Liver (tissue), 9 donors: ENCODE results near the gene BRAF. TPM values are rescaled to one million over a fixed set of nuclear protein-coding genes. Genes with fewer than 3 reads are reported as not detected.
"Not testable (repeated sequence)": the region's sequence is repeated elsewhere in the genome, so short reads cannot be mapped to it uniquely, and the experiment has no call there.

Source experiments
- DNase-seq: peaks from one replicate; pipeline ENCODE4 v3.0.0-alpha.2; 2017; ENCODE audit warnings: low spot score
- H3K27ac ChIP-seq, 2 donors: one replicate each; pipeline ENCODE4 v1.7.0; 2013; ENCODE audit warnings: inconsistent platforms in 2 of 2, low read length in 2 of 2, control low read depth in 1 of 2, low read depth in 1 of 2, mild to moderate bottlenecking in 1 of 2
- H3K27me3 ChIP-seq, 4 donors: one replicate each; pipeline versions ENCODE4 v1.6.1 to v1.7.0; 2013; ENCODE audit warnings: low read length in 3 of 4, inconsistent platforms in 1 of 4, mild to moderate bottlenecking in 1 of 4, moderate library complexity in 1 of 4; ENCODE audit not compliant: control insufficient read depth in 4 of 4, insufficient read depth in 4 of 4
- H3K36me3 ChIP-seq, 4 donors: one replicate each; pipeline versions ENCODE4 v1.6.1 to v1.7.0; 2013; ENCODE audit warnings: low read length in 3 of 4, mild to moderate bottlenecking in 3 of 4, low read depth in 1 of 4, moderate library complexity in 1 of 4; ENCODE audit not compliant: control insufficient read depth in 4 of 4, insufficient read depth in 3 of 4
- H3K4me1 ChIP-seq, 4 donors: one replicate each; pipeline versions ENCODE4 v1.6.1 to v1.7.0; 2013; ENCODE audit warnings: low read length in 3 of 4, mild to moderate bottlenecking in 3 of 4, moderate library complexity in 1 of 4; ENCODE audit not compliant: control insufficient read depth in 4 of 4, insufficient read depth in 4 of 4
- H3K4me3 ChIP-seq, 3 donors: one replicate each; pipeline versions ENCODE4 v1.6.1 to v1.7.0; 2013; ENCODE audit warnings: low read length in 3 of 3, control low read depth in 1 of 3, low read depth in 1 of 3, mild to moderate bottlenecking in 1 of 3
- H3K9ac ChIP-seq, 2 donors: one replicate each; pipeline ENCODE4 v1.7.0; 2013; ENCODE audit warnings: low read length in 2 of 2, mild to moderate bottlenecking in 2 of 2, moderate library complexity in 2 of 2, control low read depth in 1 of 2, low read depth in 1 of 2
- H3K9me3 ChIP-seq, 4 donors: one replicate each; pipeline versions ENCODE4 v1.6.1 to v1.7.0; 2013; ENCODE audit warnings: low read length in 3 of 4; ENCODE audit not compliant: control insufficient read depth in 4 of 4
- ATF3 ChIP-seq: IDR thresholded peaks from 2 replicates; pipeline ENCODE4 v1.6.1; 2016; ENCODE audit warnings: antibody characterized with exemption
- CTCF ChIP-seq: fragments of 150-350 bp; IDR thresholded peaks from 2 replicates; pipeline ENCODE4 v1.5.1; 2017; ENCODE audit warnings: improper control_type of control experiment, low read depth, low read length; ENCODE audit not compliant: missing input control
- EGR1 ChIP-seq, 2 donors: IDR thresholded peaks; 2 replicates each; pipeline ENCODE4 v1.6.1; 2016 to 2018; ENCODE audit warnings: antibody characterized with exemption in 2 of 2, low read depth in 2 of 2
- FOXA1 ChIP-seq: IDR thresholded peaks from 2 replicates; pipeline ENCODE4 v1.6.1; 2016; ENCODE audit warnings: antibody characterized with exemption
- FOXA2 ChIP-seq: IDR thresholded peaks from 2 replicates; pipeline ENCODE4 v1.6.1; 2016; ENCODE audit warnings: antibody characterized with exemption
- GABPA ChIP-seq, 2 donors: IDR thresholded peaks in 1 of 2; conservative IDR thresholded peaks in 1 of 2; 2 replicates each; pipeline ENCODE4 v1.6.1; 2016; ENCODE audit warnings: antibody characterized with exemption in 2 of 2, mild to moderate bottlenecking in 1 of 2, moderate library complexity in 1 of 2
- HNF4G ChIP-seq: IDR thresholded peaks from 2 replicates; pipeline ENCODE4 v1.6.1; 2016; ENCODE audit warnings: antibody characterized with exemption
- JUND ChIP-seq, 2 donors: IDR thresholded peaks; 2 replicates each; pipeline ENCODE4 v1.6.1; 2016; ENCODE audit warnings: antibody characterized with exemption in 2 of 2
- MAX ChIP-seq: IDR thresholded peaks from 2 replicates; pipeline ENCODE4 v1.6.1; 2016; ENCODE audit warnings: antibody characterized with exemption
- NR2F2 ChIP-seq: IDR thresholded peaks from 2 replicates; pipeline ENCODE4 v1.6.1; 2016; ENCODE audit warnings: antibody characterized with exemption
- RAD21 ChIP-seq, 2 donors: IDR thresholded peaks; 2 replicates each; pipeline ENCODE4 v1.6.1; 2016; ENCODE audit warnings: antibody characterized with exemption in 2 of 2, mild to moderate bottlenecking in 2 of 2
- REST ChIP-seq: IDR thresholded peaks from 2 replicates; pipeline ENCODE4 v1.6.1; 2016; ENCODE audit warnings: antibody characterized with exemption, mild to moderate bottlenecking
- RXRA ChIP-seq, 2 donors: IDR thresholded peaks; 2 replicates each; pipeline ENCODE4 v1.6.1; 2017 to 2018; ENCODE audit warnings: antibody characterized with exemption in 2 of 2, mild to moderate bottlenecking in 1 of 2
- SP1 ChIP-seq: IDR thresholded peaks from 2 replicates; pipeline ENCODE4 v1.6.1; 2018; ENCODE audit warnings: antibody characterized with exemption, mild to moderate bottlenecking
- YY1 ChIP-seq: IDR thresholded peaks from 2 replicates; pipeline ENCODE4 v1.6.1; 2016; ENCODE audit warnings: antibody characterized with exemption, mild to moderate bottlenecking
- ZBTB33 ChIP-seq: IDR thresholded peaks from 2 replicates; pipeline ENCODE4 v1.6.1; 2016; ENCODE audit warnings: antibody characterized with exemption
- WGBS: extraction: QIAGEN DNeasy Blood & Tissue Kit; methylation state at CpG from one replicate; pipeline ENCODE4 v1.1.7; 2013; 5-methylcytosine and 5-hydroxymethylcytosine counted together
- polyA plus RNA-seq, 2 donors: library from polyadenylated mRNA; stranded (reverse) in 1 of 2; unstranded in 1 of 2; fragments of 200-250 nt in 1 of 2; fragments of >200 nt in 1 of 2; fragmentation: Nextera tagmentation in 1 of 2; extraction: Ambion mirVana in 1 of 2; gene quantifications; one replicate each; pipeline versions ENCODE4 v1.2.1 to v1.2.3, GENCODE V29; 2013 to 2015
- total RNA-seq, 2 donors: library from RNA; depleted of rRNA; stranded (reverse); fragments of >200 nt; gene quantifications; one replicate each; pipeline ENCODE4 v1.2.3, GENCODE V29; 2014
- donor health status: healthy.
- donor health status: healthy.
- donor health status: healthy.
- donor health status: healthy.
- donor health status: healthy.

Gene BRAF
- total and polyA plus RNA-seq, 4 donors = 2.6 to 21.9 (median 14.0) TPM

- H3K9me3 ChIP-seq = no peaks in the 10 kb centered on the region
- no peak for DNase-seq
- H3K4me1 ChIP-seq = peaks cover under 1 to 2% (median under 1%) of the 10 kb centered on the region in 4 donors
- no peaks in the 10 kb centered on the region for H3K36me3 ChIP-seq
- no peak overlapping the region for H3K27ac ChIP-seq
- H3K27me3 ChIP-seq = no peaks in the 10 kb centered on the region
- no peak overlapping the region for H3K9ac ChIP-seq
- TF ChIP-seq RXRA (IDR thresholded peaks at IDR 0.05) = no peak
- no peak for TF ChIP-seq EGR1 (IDR thresholded peaks at IDR 0.05; ENCODE audit: low read depth in 2 of 2)
- H3K4me3 ChIP-seq = no peak overlapping the region
- WGBS = 91% methylated on average over 4 of the region's 4 CpGs
These were observed 4.0 kb upstream of the BRAF start for GRCh38 chr7:140928491-140929309.

- not testable (repeated sequence) for H3K27ac ChIP-seq, H3K4me1 ChIP-seq, H3K9me3 ChIP-seq, H3K36me3 ChIP-seq, DNase-seq, H3K9ac ChIP-seq, H3K4me3 ChIP-seq, H3K27me3 ChIP-seq
- 90% methylated on average over 4 of the region's 4 CpGs for WGBS
These were observed 3.2 kb upstream of the BRAF start for GRCh38 chr7:140927945-140928344.

GRCh38 chr7:140927351-140927750, 2.6 kb upstream of the BRAF start:
- H3K27me3 ChIP-seq = no peaks in the 10 kb centered on the region
- no peaks in the 10 kb centered on the region for H3K9me3 ChIP-seq
- DNase-seq = no peak
- H3K4me1 ChIP-seq = peaks cover 2 to 13% (median 11%) of the 10 kb centered on the region in 4 donors
- WGBS = 97% methylated on average over 2 of the region's 2 CpGs
- no peak for TF ChIP-seq YY1
- no peak for TF ChIP-seq ZBTB33
- no peak for TF ChIP-seq ATF3
- TF ChIP-seq MAX = no peak
- no peak for TF ChIP-seq SP1
- TF ChIP-seq FOXA2 = no peak
- no peak for TF ChIP-seq RAD21 (IDR thresholded peaks at IDR 0.05)
- no peak for TF ChIP-seq CTCF
- TF ChIP-seq HNF4G = no peak
- TF ChIP-seq NR2F2 = no peak
- TF ChIP-seq JUND (IDR thresholded peaks at IDR 0.05) = no peak
- no peak for TF ChIP-seq EGR1 (IDR thresholded peaks at IDR 0.05; ENCODE audit: low read depth in 2 of 2)
- TF ChIP-seq REST = no peak
- TF ChIP-seq FOXA1 = no peak
- no peak for TF ChIP-seq GABPA (IDR thresholded peaks at IDR 0.05 in 1 of 2, conservative IDR thresholded peaks at IDR 0.05 in 1 of 2)
- no peak overlapping the region for H3K4me3 ChIP-seq
- H3K9ac ChIP-seq = no peak overlapping the region
- no peak overlapping the region for H3K27ac ChIP-seq
- H3K36me3 ChIP-seq = no peaks in the 10 kb centered on the region
